Spleen (tissue), 11 donors: ENCODE measurements around the gene PTCH1. TPM values are rescaled to one million over a fixed set of nuclear protein-coding genes. Genes with fewer than 3 reads are reported as not detected.

Experiments
- DNase-seq: peaks from one replicate; pipeline ENCODE4 v3.0.0-alpha.2; 2020
- H3K27ac ChIP-seq, 8 donors: fragments of 200-600 bp; sonication (generic) in 7 of 8; 1 replicate in 4 of 8; 2 replicates in 4 of 8; pipeline versions ENCODE4 v1.5.0 to v1.8.0; 2016 to 2021; ENCODE audit warnings: inconsistent platforms in 4 of 8, mild to moderate bottlenecking in 4 of 8, moderate library complexity in 1 of 8
- H3K27me3 ChIP-seq, 7 donors: fragments of 200-600 bp; sonication (generic) in 6 of 7; replicated peaks in 1 of 7; 1 replicate in 4 of 7; 2 replicates in 3 of 7; pipeline versions ENCODE4 v1.5.0 to v1.8.0; 2016 to 2021; ENCODE audit warnings: inconsistent platforms in 3 of 7, mild to moderate bottlenecking in 1 of 7
- H3K36me3 ChIP-seq, 6 donors: fragments of 200-600 bp; sonication (generic) in 5 of 6; 1 replicate in 4 of 6; 2 replicates in 2 of 6; pipeline versions ENCODE4 v1.5.0 to v1.8.0; 2016 to 2021; ENCODE audit warnings: inconsistent platforms in 2 of 6
- H3K4me1 ChIP-seq, 6 donors: fragments of 200-600 bp; sonication (generic) in 5 of 6; 1 replicate in 3 of 6; 2 replicates in 3 of 6; pipeline versions ENCODE4 v1.5.0 to v1.8.0; 2016 to 2021; ENCODE audit warnings: inconsistent platforms in 3 of 6
- H3K4me3 ChIP-seq, 8 donors: fragments of 200-600 bp; sonication (generic) in 7 of 8; 1 replicate in 4 of 8; 2 replicates in 4 of 8; pipeline versions ENCODE4 v1.5.0 to v1.8.0; 2016 to 2021; ENCODE audit warnings: inconsistent platforms in 4 of 8, mild to moderate bottlenecking in 4 of 8, moderate library complexity in 2 of 8
- H3K9me3 ChIP-seq, 8 donors: fragments of 200-600 bp; sonication (generic) in 7 of 8; 1 replicate in 4 of 8; 2 replicates in 4 of 8; pipeline versions ENCODE4 v1.5.0 to v1.8.0; 2016 to 2021; ENCODE audit warnings: inconsistent platforms in 4 of 8
- POLR2A ChIP-seq, 3 donors: fragments of 450-650 bp; IDR thresholded peaks; one replicate each; pipeline ENCODE4 v1.5.1; 2017; ENCODE audit warnings: antibody characterized with exemption in 3 of 3, mild to moderate bottlenecking in 1 of 3
- POLR2AphosphoS5 ChIP-seq, 3 donors: sonication (generic); formaldehyde crosslinking; IDR thresholded peaks; one replicate each; pipeline ENCODE4 v1.5.1; 2017; ENCODE audit warnings: antibody characterized with exemption in 3 of 3
- WGBS, 5 donors: extraction: QIAGEN DNeasy Blood & Tissue Kit in 3 of 5; methylation state at CpG; one replicate each; pipeline versions ENCODE4 v1.1.5 to v1.1.7; 2013 to 2018; 5-methylcytosine and 5-hydroxymethylcytosine counted together
- intact Hi-C: fragments of 100-400 bp; cut with DNase I; formaldehyde crosslinking; loops from one replicate; pipeline ENCODE4 v1.15.0; 2023; ENCODE audit warnings: low total_unique reads
- polyA plus RNA-seq, 3 donors: library from polyadenylated mRNA; stranded (reverse); fragments of 200-250 nt; gene quantifications; one replicate each; pipeline ENCODE4 v1.2.1, GENCODE V29; 2013
- total RNA-seq, 7 donors: library from RNA; depleted of rRNA in 3 of 7; stranded (reverse); fragments of >200 nt in 3 of 7; fragmentation: NEBNext Ultra II Directional in 4 of 7; extraction: Animal tissue kit (Norgen Biotek cat#: 25700) in 4 of 7; gene quantifications; one replicate each; pipeline versions ENCODE4 v1.1.0 to v1.2.1, GENCODE V29; 2016 to 2021
- TF ChIP-seq, protein P1 (sequence below), 11 experiments: fragments of 200-600 bp in 7 of 11; fragments of 450-650 bp in 4 of 11; sonication (generic) in 4 of 11; IDR thresholded peaks in 8 of 11; conservative IDR thresholded peaks in 3 of 11; 1 replicate in 7 of 11; 2 replicates in 4 of 11; pipeline versions ENCODE4 v1.4.0 to v1.8.0; 2016 to 2021; ENCODE audit warnings: antibody characterized with exemption in 11 of 11, inconsistent platforms in 4 of 11, mild to moderate bottlenecking in 1 of 11
- donor health status: healthy with polysubstance abuse.
- donor health status: DM: no; HTN: no; CAD: no; lungs with moderate emphysema.
- donor health status: DM: no; HTN: no; CAD: no.
- donor health status: Bipolar disorder and iron deficiency.
- donor health status: healthy.
- donor health status: DM: no; HTN: no; CAD: no.
- donor health status: DM: yes; HTN: yes; CAD: no.

The PTCH1 gene
- total and polyA plus RNA-seq, 10 donors, result 0.70 to 32.1 (median 11.3) TPM

DNA sequence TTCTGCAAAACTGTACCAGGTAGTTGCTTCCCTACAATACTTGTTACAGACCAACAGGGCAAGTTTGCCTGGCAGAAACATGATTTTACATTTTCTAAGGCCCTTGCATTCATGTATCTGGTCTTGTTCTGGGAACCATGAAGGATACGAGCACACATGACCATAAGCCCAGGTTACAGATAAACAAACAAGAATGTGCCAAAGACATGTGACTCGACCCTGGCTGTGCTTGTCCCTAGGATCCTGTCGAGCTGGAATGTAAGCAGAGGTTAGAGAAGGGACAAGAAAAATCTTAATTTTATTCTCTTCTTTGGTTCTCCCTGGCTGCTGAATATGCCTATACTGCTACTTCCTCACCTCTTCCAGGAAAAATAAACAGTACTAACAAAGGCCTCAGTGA, 32.5 kb downstream of the PTCH1 start:
- no peaks in the 10 kb centered on the region for H3K4me1 ChIP-seq
- intact Hi-C loops, result no loop called here
- no peak overlapping the region for H3K4me3 ChIP-seq
- H3K36me3 ChIP-seq, result peaks cover 0 to 15% (median 0%) of the 10 kb centered on the region in 6 donors
- DNase-seq, result no peak
- WGBS, 5 donors, result 81 to 90% (median 83%) methylated on average over 3 of the region's 3 CpGs
- TF ChIP-seq, protein P1, sequence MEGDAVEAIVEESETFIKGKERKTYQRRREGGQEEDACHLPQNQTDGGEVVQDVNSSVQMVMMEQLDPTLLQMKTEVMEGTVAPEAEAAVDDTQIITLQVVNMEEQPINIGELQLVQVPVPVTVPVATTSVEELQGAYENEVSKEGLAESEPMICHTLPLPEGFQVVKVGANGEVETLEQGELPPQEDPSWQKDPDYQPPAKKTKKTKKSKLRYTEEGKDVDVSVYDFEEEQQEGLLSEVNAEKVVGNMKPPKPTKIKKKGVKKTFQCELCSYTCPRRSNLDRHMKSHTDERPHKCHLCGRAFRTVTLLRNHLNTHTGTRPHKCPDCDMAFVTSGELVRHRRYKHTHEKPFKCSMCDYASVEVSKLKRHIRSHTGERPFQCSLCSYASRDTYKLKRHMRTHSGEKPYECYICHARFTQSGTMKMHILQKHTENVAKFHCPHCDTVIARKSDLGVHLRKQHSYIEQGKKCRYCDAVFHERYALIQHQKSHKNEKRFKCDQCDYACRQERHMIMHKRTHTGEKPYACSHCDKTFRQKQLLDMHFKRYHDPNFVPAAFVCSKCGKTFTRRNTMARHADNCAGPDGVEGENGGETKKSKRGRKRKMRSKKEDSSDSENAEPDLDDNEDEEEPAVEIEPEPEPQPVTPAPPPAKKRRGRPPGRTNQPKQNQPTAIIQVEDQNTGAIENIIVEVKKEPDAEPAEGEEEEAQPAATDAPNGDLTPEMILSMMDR (IDR thresholded peaks at IDR 0.05 in 8 of 11, conservative IDR thresholded peaks at IDR 0.05 in 3 of 11), result no peak
- TF ChIP-seq POLR2AphosphoS5 (IDR thresholded peaks at IDR 0.05) (no peak), POLR2A (IDR thresholded peaks at IDR 0.05) (no peak)
- no peaks in the 10 kb centered on the region for H3K9me3 ChIP-seq
- no peak overlapping the region for H3K27ac ChIP-seq
- H3K27me3 ChIP-seq, result peaks cover 0 to 6% (median 0%) of the 10 kb centered on the region in 7 donors

- Histone ChIP-seq H3K27ac (no peak overlapping the region), H3K4me1 (no peaks in the 10 kb centered on the region), H3K27me3 (peaks cover 0 to 6% (median 0%) of the 10 kb centered on the region in 7 donors), H3K9me3 (no peaks in the 10 kb centered on the region), H3K36me3 (peaks cover 0 to 23% (median 0%) of the 10 kb centered on the region in 6 donors), H3K4me3 (no peak overlapping the region)
- DNase-seq, result no peak
- WGBS, 5 donors, result 84 to 95% (median 92%) methylated on average over 6 of the region's 6 CpGs
- intact Hi-C loops, result no loop called here
- TF ChIP-seq, protein P1 (IDR thresholded peaks at IDR 0.05 in 8 of 11, conservative IDR thresholded peaks at IDR 0.05 in 3 of 11), result no peak
- TF ChIP-seq POLR2A (IDR thresholded peaks at IDR 0.05), result no peak
- TF ChIP-seq POLR2AphosphoS5 (IDR thresholded peaks at IDR 0.05), result no peak
Measured at GRCh38 chr9:95483431-95483830, 33.3 kb downstream of the PTCH1 start.

- intact Hi-C loops, result no loop called here
- no peak for DNase-seq
Measured at GRCh38 chr9:95482621-95483020, 34.1 kb downstream of the PTCH1 start.

DNA sequence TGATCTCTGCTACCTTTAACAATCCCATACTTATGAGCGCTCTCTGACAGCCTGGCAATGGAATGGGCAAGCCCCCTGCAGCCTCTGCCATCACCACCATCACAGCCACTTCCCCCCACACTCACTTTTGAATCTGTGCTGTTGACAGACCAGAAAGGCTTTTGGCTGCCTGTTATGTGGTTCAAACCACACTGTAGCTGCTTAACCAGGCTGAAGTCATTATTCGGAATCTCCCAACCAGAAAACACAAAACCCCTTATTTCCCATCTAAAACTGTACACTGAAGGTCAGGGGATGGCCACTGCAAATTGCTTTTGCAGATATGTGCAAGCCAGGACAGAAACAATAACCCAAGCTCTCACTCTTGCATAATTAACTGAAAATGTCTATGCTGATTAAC, 35.8 kb downstream of the PTCH1 start:
- TF ChIP-seq, protein P1 (IDR thresholded peaks at IDR 0.05 in 8 of 11, conservative IDR thresholded peaks at IDR 0.05 in 3 of 11), result no peak
- TF ChIP-seq POLR2A (IDR thresholded peaks at IDR 0.05), result no peak
- H3K36me3 ChIP-seq, result peaks cover 0 to 47% (median 10%) of the 10 kb centered on the region in 6 donors
- H3K27me3 ChIP-seq, result peaks cover 0 to 6% (median 0%) of the 10 kb centered on the region in 7 donors
- no peak for DNase-seq
- intact Hi-C loops, result no loop called here
- WGBS, 5 donors, result 79 to 88% (median 86%) methylated on average over 2 of the region's 2 CpGs
- H3K4me1 ChIP-seq, result no peaks in the 10 kb centered on the region
- H3K27ac ChIP-seq, result no peak overlapping the region
- H3K9me3 ChIP-seq, result no peaks in the 10 kb centered on the region
- H3K4me3 ChIP-seq, result no peak overlapping the region

More at GRCh38 chr9:95482621-95483020, 34.1 kb downstream of the PTCH1 start:
- 94 to 100% (median 98%) methylated on average over 3 of the region's 3 CpGs for WGBS, 5 donors
- Histone ChIP-seq H3K27ac (no peak overlapping the region), H3K4me3 (no peak overlapping the region), H3K36me3 (peaks cover 0 to 31% (median 2%) of the 10 kb centered on the region in 6 donors), H3K4me1 (no peaks in the 10 kb centered on the region), H3K9me3 (no peaks in the 10 kb centered on the region), H3K27me3 (peaks cover 0 to 6% (median 0%) of the 10 kb centered on the region in 7 donors)
- no peak for TF ChIP-seq POLR2A (IDR thresholded peaks at IDR 0.05)
- TF ChIP-seq, protein P1 (IDR thresholded peaks at IDR 0.05 in 8 of 11, conservative IDR thresholded peaks at IDR 0.05 in 3 of 11), result no peak
- no peak for TF ChIP-seq POLR2AphosphoS5 (IDR thresholded peaks at IDR 0.05)
